ENCODE data around the gene TBC1D22A. TPM values are rescaled to one million over a fixed set of nuclear protein-coding genes. Genes with fewer than 3 reads are reported as not detected.

TBC1D22A gene
- total and polyA plus RNA-seq, 2 experiments from 2014 or later = 9.6 to 13.3 TPM

- no peak overlapping the region for H3K4me2 ChIP-seq
- peaks cover 43% of the 10 kb centered on the region for H3K79me2 ChIP-seq (replicated peaks; ENCODE audit: insufficient read depth)
- Mint-ChIP-seq H3K4me1 (peaks cover 6% of the 10 kb centered on the region), H3K27ac (no peak overlapping the region), H3K4me3 (no peak overlapping the region), H3K36me3 (ENCODE audit: low read depth) (peaks cover 3% of the 10 kb centered on the region; the same call in 2 of the 3 replicates), H3K9me3 (no peaks in the 10 kb centered on the region), H3K27me3 (ENCODE audit: insufficient read depth, low read depth, poor library complexity) (peaks cover 3% of the 10 kb centered on the region)
- H3K4me3 ChIP-seq = no peak overlapping the region
- no peak for DNase-seq (ENCODE audit: low spot score)
- no peaks in the 10 kb centered on the region for H3K36me3 ChIP-seq (ENCODE audit: insufficient read depth)
- no peaks in the 10 kb centered on the region for H3K4me1 ChIP-seq (ENCODE audit: insufficient read depth)
- TF ChIP-seq STAT1 (IDR thresholded peaks at IDR 0.05; ENCODE audit: unreplicated experiment) (no peak), NANOG (IDR thresholded peaks at IDR 0.05; ENCODE audit: borderline replicate concordance) (no peak), EZH2phosphoT487 (IDR thresholded peaks at IDR 0.05; ENCODE audit: unreplicated experiment) (no peak), EZH2 (IDR thresholded peaks at IDR 0.05; ENCODE audit: low read depth, unreplicated experiment) (no peak), REST (IDR thresholded peaks at IDR 0.05; ENCODE audit: unreplicated experiment) (no peak), JUNB (IDR thresholded peaks at IDR 0.05; ENCODE audit: unreplicated experiment) (no peak), CREB1 (CRISPR knock-in tag; IDR thresholded peaks at IDR 0.05; ENCODE audit: low read depth) (no peak), ZNF331 (CRISPR knock-in tag; IDR thresholded peaks at IDR 0.05; ENCODE audit: low read depth) (no peak), CTCF (conservative IDR thresholded peaks at IDR 0.05; ENCODE audit: low read depth in 2 of 2) (no peak)
- H3K9me2 ChIP-seq (ENCODE audit: insufficient read depth) = no peaks in the 10 kb centered on the region
- no peak overlapping the region; the same call in 1 of the 2 replicates for H3K27ac ChIP-seq (ENCODE audit: low read depth)
- H3F3A ChIP-seq (replicated peaks; ENCODE audit: low read depth) = no peaks in the 10 kb centered on the region
- no peak overlapping the region for H2AFZ ChIP-seq
- peaks cover 13% of the 10 kb centered on the region for H4K20me1 ChIP-seq (replicated peaks; ENCODE audit: insufficient read depth)
- H3K27me3 ChIP-seq (ENCODE audit: insufficient read depth) = no peaks in the 10 kb centered on the region
- ATAC-seq = no peak
Observed at GRCh38 chr22:46815132-46815531, 52.7 kb downstream of the TBC1D22A start.

- Histone ChIP-seq H3K9me2 (ENCODE audit: insufficient read depth) (no peaks in the 10 kb centered on the region), H3K79me2 (replicated peaks; ENCODE audit: insufficient read depth) (peaks cover 45% of the 10 kb centered on the region), H4K20me1 (replicated peaks; ENCODE audit: insufficient read depth) (peaks cover 17% of the 10 kb centered on the region), H3K36me3 (ENCODE audit: insufficient read depth) (no peaks in the 10 kb centered on the region), H2AFZ (no peak overlapping the region), H3K27ac (ENCODE audit: low read depth) (no peak overlapping the region; the same call in 1 of the 2 replicates), H3K4me3 (no peak overlapping the region), H3K27me3 (ENCODE audit: insufficient read depth) (no peaks in the 10 kb centered on the region), H3K4me2 (no peak overlapping the region), H3K4me1 (ENCODE audit: insufficient read depth) (no peaks in the 10 kb centered on the region), H3F3A (replicated peaks; ENCODE audit: low read depth) (no peaks in the 10 kb centered on the region)
- Mint-ChIP-seq H3K4me3 (no peak overlapping the region), H3K4me1 (peaks cover 6% of the 10 kb centered on the region), H3K27ac (no peak overlapping the region), H3K36me3 (ENCODE audit: low read depth) (peaks cover 3% of the 10 kb centered on the region; the same call in 2 of the 3 replicates), H3K9me3 (no peaks in the 10 kb centered on the region), H3K27me3 (ENCODE audit: insufficient read depth, low read depth, poor library complexity) (peaks cover 3% of the 10 kb centered on the region)
- no peak for TF ChIP-seq ZNF331 (CRISPR knock-in tag; IDR thresholded peaks at IDR 0.05; ENCODE audit: low read depth)
- no peak for ATAC-seq
- no peak for DNase-seq (ENCODE audit: low spot score)
Observed at GRCh38 chr22:46815559-46815895, 53.1 kb downstream of the TBC1D22A start.
